Ishikawa (cell line): ENCODE data around the gene PTPN11.

ENCODE experiments used
- CEBPB ChIP-seq: IDR thresholded peaks from 2 replicates; pipeline ENCODE4 v1.6.1; 2012
- CREB1 ChIP-seq: IDR thresholded peaks from 2 replicates; pipeline ENCODE4 v1.6.1; 2012; ENCODE audit warnings: low read depth
- EGR1 ChIP-seq: IDR thresholded peaks from 2 replicates; pipeline ENCODE4 v1.6.1; 2012
- EP300 ChIP-seq: IDR thresholded peaks from 2 replicates; pipeline ENCODE4 v1.6.1; 2012; ENCODE audit warnings: borderline replicate concordance
- FOXM1 ChIP-seq: IDR thresholded peaks from 2 replicates; pipeline ENCODE4 v1.6.1; 2012; ENCODE audit warnings: low read depth, borderline replicate concordance
- NFIC ChIP-seq: IDR thresholded peaks from 2 replicates; pipeline ENCODE4 v1.6.1; 2012
- RAD21 ChIP-seq: IDR thresholded peaks from 2 replicates; pipeline ENCODE4 v1.6.1; 2012; ENCODE audit warnings: low read depth
- TAF1 ChIP-seq: IDR thresholded peaks from 2 replicates; pipeline ENCODE4 v1.6.1; 2012; ENCODE audit warnings: low read depth, mild to moderate bottlenecking
- TCF12 ChIP-seq: IDR thresholded peaks from 2 replicates; pipeline ENCODE4 v1.6.1; 2012; ENCODE audit warnings: low read depth
- TEAD4 ChIP-seq: IDR thresholded peaks from 2 replicates; pipeline ENCODE4 v1.6.1; 2012
- YY1 ChIP-seq: IDR thresholded peaks from 2 replicates; pipeline ENCODE4 v1.6.1; 2012; ENCODE audit warnings: low read depth
- ZBTB7A ChIP-seq: IDR thresholded peaks from 2 replicates; pipeline ENCODE4 v1.6.1; 2012; ENCODE audit warnings: low read depth
- TF ChIP-seq, protein P1 (sequence below): IDR thresholded peaks from 2 replicates; pipeline ENCODE4 v1.6.1; 2012
- TF ChIP-seq, protein P2 (sequence below): IDR thresholded peaks from 2 replicates; pipeline ENCODE4 v1.6.1; 2012
- TF ChIP-seq, protein P3 (sequence below): IDR thresholded peaks from 2 replicates; pipeline ENCODE4 v1.6.1; 2012; ENCODE audit warnings: low read depth, mild to moderate bottlenecking

PTPN11 gene

DNA sequence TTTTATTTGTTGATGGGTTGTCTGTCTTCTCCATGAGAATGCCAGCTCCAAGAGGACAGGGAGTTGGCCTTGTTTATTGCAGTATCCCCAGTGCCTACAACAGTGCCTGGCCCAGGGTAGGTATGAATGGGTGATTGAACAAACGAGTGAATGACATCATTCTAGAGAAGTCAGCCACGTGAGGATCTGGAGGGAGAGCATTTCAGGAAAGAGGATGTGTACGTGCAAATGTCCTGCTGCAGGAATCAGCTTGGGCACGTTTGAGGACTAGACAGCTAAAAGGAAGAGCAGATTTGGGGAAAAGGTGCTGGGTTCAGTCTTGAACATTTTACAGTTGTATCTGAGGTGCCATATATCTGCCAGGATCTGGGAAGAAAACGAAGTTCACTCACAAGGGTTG lies 97.1 kb downstream of the PTPN11 start:
- TF ChIP-seq, protein P1, sequence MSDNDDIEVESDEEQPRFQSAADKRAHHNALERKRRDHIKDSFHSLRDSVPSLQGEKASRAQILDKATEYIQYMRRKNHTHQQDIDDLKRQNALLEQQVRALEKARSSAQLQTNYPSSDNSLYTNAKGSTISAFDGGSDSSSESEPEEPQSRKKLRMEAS, result no peak
- TF ChIP-seq TAF1 (no peak), NFIC (no peak), TEAD4 (no peak), EGR1 (no peak), RAD21 (no peak), CREB1 (no peak), EP300 (no peak), ZBTB7A (no peak)
- TF ChIP-seq, protein P2, sequence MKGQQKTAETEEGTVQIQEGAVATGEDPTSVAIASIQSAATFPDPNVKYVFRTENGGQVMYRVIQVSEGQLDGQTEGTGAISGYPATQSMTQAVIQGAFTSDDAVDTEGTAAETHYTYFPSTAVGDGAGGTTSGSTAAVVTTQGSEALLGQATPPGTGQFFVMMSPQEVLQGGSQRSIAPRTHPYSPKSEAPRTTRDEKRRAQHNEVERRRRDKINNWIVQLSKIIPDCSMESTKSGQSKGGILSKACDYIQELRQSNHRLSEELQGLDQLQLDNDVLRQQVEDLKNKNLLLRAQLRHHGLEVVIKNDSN, result no peak
- TF ChIP-seq, protein P3, sequence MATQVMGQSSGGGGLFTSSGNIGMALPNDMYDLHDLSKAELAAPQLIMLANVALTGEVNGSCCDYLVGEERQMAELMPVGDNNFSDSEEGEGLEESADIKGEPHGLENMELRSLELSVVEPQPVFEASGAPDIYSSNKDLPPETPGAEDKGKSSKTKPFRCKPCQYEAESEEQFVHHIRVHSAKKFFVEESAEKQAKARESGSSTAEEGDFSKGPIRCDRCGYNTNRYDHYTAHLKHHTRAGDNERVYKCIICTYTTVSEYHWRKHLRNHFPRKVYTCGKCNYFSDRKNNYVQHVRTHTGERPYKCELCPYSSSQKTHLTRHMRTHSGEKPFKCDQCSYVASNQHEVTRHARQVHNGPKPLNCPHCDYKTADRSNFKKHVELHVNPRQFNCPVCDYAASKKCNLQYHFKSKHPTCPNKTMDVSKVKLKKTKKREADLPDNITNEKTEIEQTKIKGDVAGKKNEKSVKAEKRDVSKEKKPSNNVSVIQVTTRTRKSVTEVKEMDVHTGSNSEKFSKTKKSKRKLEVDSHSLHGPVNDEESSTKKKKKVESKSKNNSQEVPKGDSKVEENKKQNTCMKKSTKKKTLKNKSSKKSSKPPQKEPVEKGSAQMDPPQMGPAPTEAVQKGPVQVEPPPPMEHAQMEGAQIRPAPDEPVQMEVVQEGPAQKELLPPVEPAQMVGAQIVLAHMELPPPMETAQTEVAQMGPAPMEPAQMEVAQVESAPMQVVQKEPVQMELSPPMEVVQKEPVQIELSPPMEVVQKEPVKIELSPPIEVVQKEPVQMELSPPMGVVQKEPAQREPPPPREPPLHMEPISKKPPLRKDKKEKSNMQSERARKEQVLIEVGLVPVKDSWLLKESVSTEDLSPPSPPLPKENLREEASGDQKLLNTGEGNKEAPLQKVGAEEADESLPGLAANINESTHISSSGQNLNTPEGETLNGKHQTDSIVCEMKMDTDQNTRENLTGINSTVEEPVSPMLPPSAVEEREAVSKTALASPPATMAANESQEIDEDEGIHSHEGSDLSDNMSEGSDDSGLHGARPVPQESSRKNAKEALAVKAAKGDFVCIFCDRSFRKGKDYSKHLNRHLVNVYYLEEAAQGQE, result no peak

DNA sequence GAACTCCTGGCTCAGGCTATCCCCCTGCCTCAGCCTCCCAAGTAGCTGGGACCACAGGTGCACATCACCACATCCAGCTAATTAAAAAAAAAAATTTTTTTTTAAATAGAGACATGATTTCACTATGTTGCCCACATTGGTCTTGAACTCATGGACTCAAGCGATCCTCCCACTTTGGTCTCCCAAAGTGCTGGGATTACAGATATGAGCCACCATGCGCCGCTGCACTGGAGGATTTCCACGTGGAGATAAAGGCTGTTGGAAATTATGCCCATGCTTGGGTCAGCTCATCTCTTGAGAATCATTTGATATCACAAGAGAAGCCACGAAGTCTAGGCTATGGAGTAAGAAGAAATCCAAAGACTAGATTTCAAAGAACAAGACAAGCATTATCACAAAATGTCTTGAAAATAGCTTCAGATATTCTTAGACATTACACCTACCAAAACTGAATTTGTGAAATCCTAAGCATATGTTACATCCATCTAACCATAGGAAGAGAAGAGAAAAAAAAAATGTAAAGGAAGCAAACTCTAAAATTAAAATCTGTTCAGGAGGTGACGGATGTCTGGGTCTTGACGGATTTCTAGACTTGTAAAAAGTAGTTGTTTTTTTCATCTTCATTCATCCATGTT lies 99.1 kb downstream of the PTPN11 start:
- TF ChIP-seq RAD21 (no peak), ZBTB7A (no peak), CREB1 (no peak), TCF12 (no peak), YY1 (no peak), FOXM1 (no peak), NFIC (no peak), EGR1 (no peak), TAF1 (no peak), CEBPB (no peak)
- TF ChIP-seq, protein P3, result no peak
- TF ChIP-seq, protein P2, result no peak
- TF ChIP-seq, protein P1, result no peak

DNA sequence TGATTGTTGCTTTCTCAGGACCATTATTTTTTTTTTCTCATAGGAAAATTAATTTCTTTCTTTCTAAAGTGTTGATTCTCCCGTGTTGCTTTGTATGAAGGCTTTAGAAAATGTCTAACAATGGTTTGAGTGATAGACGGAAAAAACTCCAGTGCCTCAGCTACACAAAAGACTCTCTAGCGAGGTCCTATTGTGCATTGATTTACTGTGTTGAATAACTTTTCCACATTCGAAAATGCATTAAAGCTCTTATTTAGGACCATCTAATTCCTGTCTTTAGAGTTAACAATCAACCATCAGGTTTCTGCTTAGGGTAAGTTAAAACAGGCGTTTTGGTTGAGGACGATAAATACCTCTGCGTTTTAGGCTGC lies 99.6 kb downstream of the PTPN11 start:
- TF ChIP-seq CREB1 (no peak), TAF1 (no peak), CEBPB (no peak), YY1 (no peak), FOXM1 (no peak), ZBTB7A (no peak), RAD21 (no peak), EGR1 (no peak), TEAD4 (no peak), NFIC (no peak), TCF12 (no peak)
- TF ChIP-seq, protein P3, result no peak
- TF ChIP-seq, protein P1, result no peak
- TF ChIP-seq, protein P2, result no peak

DNA sequence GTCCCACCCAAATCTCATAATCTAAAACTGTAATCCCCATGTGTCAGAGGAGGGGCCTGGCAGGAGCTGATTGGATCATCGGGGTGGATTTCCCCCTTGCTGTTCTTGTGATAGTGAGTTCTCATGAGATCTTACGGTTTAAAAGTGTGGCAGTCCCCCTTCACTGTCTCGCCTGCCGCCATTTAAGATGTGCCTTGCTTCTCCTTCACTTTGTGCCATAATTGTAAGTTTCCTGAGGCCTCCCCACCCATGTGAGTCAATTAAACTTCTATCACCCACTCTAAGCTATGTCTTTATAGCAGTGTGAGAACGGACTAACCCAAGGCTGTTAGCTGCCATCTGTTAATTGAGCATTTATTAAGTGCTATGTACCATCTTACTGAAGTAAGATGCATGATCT lies 105.1 kb downstream of the PTPN11 start:
- TF ChIP-seq FOXM1, result no peak
- no peak for TF ChIP-seq CEBPB
- TF ChIP-seq, protein P3, result no peak
- TF ChIP-seq, protein P2, result no peak
- TF ChIP-seq, protein P1, result no peak
- no peak for TF ChIP-seq EGR1
- no peak for TF ChIP-seq ZBTB7A
- no peak for TF ChIP-seq TCF12
- no peak for TF ChIP-seq TAF1
- no peak for TF ChIP-seq RAD21
- TF ChIP-seq NFIC, result no peak
- no peak for TF ChIP-seq EP300
- no peak for TF ChIP-seq CREB1
- TF ChIP-seq YY1, result no peak
- no peak for TF ChIP-seq TEAD4
